Neuronal stem cell (in vitro differentiated cells): Measurements from ENCODE around the gene PARVA.

Experiments used
- DNase-seq: peaks from one replicate; pipeline ENCODE4 v3.0.0-alpha.2; 2013; ENCODE audit warnings: low spot score
- H2AFZ ChIP-seq: one replicate; pipeline ENCODE4 v1.6.1; 2013; ENCODE audit warnings: mild to moderate bottlenecking, low read length, inconsistent platforms
- H2AK5ac ChIP-seq: 2 replicates; pipeline ENCODE4 v1.6.1; 2013; ENCODE audit warnings: low read depth, mild to moderate bottlenecking, inconsistent platforms, low read length, moderate library complexity, mixed read lengths
- H2BK120ac ChIP-seq: 2 replicates; pipeline ENCODE4 v1.6.1; 2013; ENCODE audit warnings: low read depth, mild to moderate bottlenecking, inconsistent platforms, low read length, moderate library complexity, mixed read lengths
- H2BK12ac ChIP-seq: one replicate; pipeline ENCODE4 v1.6.1; 2013; ENCODE audit warnings: low read length, inconsistent platforms
- H2BK15ac ChIP-seq: 2 replicates; pipeline ENCODE4 v1.6.1; 2013; ENCODE audit warnings: mild to moderate bottlenecking, low read length, inconsistent platforms, mixed read lengths
- H2BK5ac ChIP-seq: one replicate; pipeline ENCODE4 v1.6.1; 2013; ENCODE audit warnings: inconsistent platforms, mild to moderate bottlenecking, low read length, moderate library complexity
- H3K14ac ChIP-seq: one replicate; pipeline ENCODE4 v1.6.1; 2013; ENCODE audit warnings: low read length, inconsistent platforms
- H3K18ac ChIP-seq: 2 replicates; pipeline ENCODE4 v1.6.1; 2013; ENCODE audit warnings: low read length, inconsistent platforms
- H3K23ac ChIP-seq: 2 replicates; pipeline ENCODE4 v1.6.1; 2013; ENCODE audit warnings: low read depth, mild to moderate bottlenecking, mixed read lengths, low read length, inconsistent platforms; ENCODE audit not compliant: poor library complexity
- H3K27ac ChIP-seq: replicated peaks from 3 replicates; pipeline ENCODE4 v1.5.1; 2013; ENCODE audit warnings: low read length, inconsistent platforms
- H3K27me3 ChIP-seq, 3 experiments: 2 replicates each; pipeline ENCODE4 v1.6.1; 2013; ENCODE audit warnings: low read length in 3 of 3, mild to moderate bottlenecking in 2 of 3, inconsistent platforms in 1 of 3, low read depth in 1 of 3, mixed read lengths in 1 of 3, moderate library complexity in 1 of 3; ENCODE audit not compliant: control insufficient read depth in 3 of 3, insufficient read depth in 3 of 3
- H3K36me3 ChIP-seq, 2 donors: replicated peaks in 1 of 2; 2 replicates each; pipeline ENCODE4 v1.6.1; 2013; ENCODE audit warnings: low read length in 2 of 2; ENCODE audit not compliant: control insufficient read depth in 2 of 2, insufficient read depth in 2 of 2
- H3K4ac ChIP-seq: 2 replicates; pipeline ENCODE4 v1.6.1; 2013; ENCODE audit warnings: inconsistent platforms, mild to moderate bottlenecking, low read length, moderate library complexity
- H3K4me1 ChIP-seq, 2 donors: 1 replicate in 1 of 2; 2 replicates in 1 of 2; pipeline ENCODE4 v1.6.1; 2013; ENCODE audit warnings: low read length in 2 of 2, low read depth in 1 of 2; ENCODE audit not compliant: control insufficient read depth in 2 of 2, insufficient read depth in 1 of 2
- H3K4me2 ChIP-seq: one replicate; pipeline ENCODE4 v1.6.1; 2013; ENCODE audit warnings: mild to moderate bottlenecking, low read length, inconsistent platforms; ENCODE audit not compliant: insufficient read depth, poor library complexity, severe bottlenecking
- H3K4me3 ChIP-seq, 2 donors: 2 replicates each; pipeline ENCODE4 v1.5.1; 2013; ENCODE audit warnings: low read length in 2 of 2, mild to moderate bottlenecking in 2 of 2, inconsistent platforms in 1 of 2, moderate library complexity in 1 of 2
- H3K79me1 ChIP-seq: one replicate; pipeline ENCODE4 v1.6.1; 2013; ENCODE audit warnings: low read depth, mild to moderate bottlenecking, inconsistent platforms, low read length, moderate library complexity
- H3K9ac ChIP-seq: one replicate; pipeline ENCODE4 v1.6.1; 2013; ENCODE audit warnings: mild to moderate bottlenecking, low read depth, low read length, inconsistent platforms; ENCODE audit not compliant: poor library complexity
- H3K9me3 ChIP-seq, 2 donors: replicated peaks in 1 of 2; 2 replicates each; pipeline versions ENCODE3 to v1.6.1; 2013; ENCODE audit warnings: low read length in 2 of 2, mild to moderate bottlenecking in 2 of 2, inconsistent platforms in 1 of 2, low read depth in 1 of 2, mixed read lengths in 1 of 2, moderate library complexity in 1 of 2; ENCODE audit not compliant: control insufficient read depth in 2 of 2, insufficient read depth in 1 of 2
- H4K8ac ChIP-seq: one replicate; pipeline ENCODE4 v1.6.1; 2013; ENCODE audit warnings: low read depth, mild to moderate bottlenecking, inconsistent platforms, low read length, moderate library complexity
- H4K91ac ChIP-seq: one replicate; pipeline ENCODE4 v1.6.1; 2013; ENCODE audit warnings: low read length, low read depth, mild to moderate bottlenecking, inconsistent platforms; ENCODE audit not compliant: poor library complexity
- WGBS, 2 donors: extraction: QIAGEN DNeasy Blood & Tissue Kit; methylation state at CpG; one replicate each; pipeline ENCODE4 v1.1.7; 2013; ENCODE audit warnings: missing lambda C conversion rate in 2 of 2, mixed read lengths in 1 of 2; ENCODE audit not compliant: insufficient read length in 2 of 2, insufficient replicate concordance in 1 of 2; ENCODE audit errors: extremely low coverage in 2 of 2; 5-methylcytosine and 5-hydroxymethylcytosine counted together

The PARVA gene

GRCh38 chr11:12331239-12331874 lies 46.0 kb upstream of the PARVA start:
- H3K4me3 ChIP-seq: no peak overlapping the region
- H2BK12ac ChIP-seq: no peak overlapping the region
- no peak overlapping the region for H3K18ac ChIP-seq
- no peaks in the 10 kb centered on the region for H3K27me3 ChIP-seq
- no peak overlapping the region for H3K4ac ChIP-seq
- no peaks in the 10 kb centered on the region for H3K9me3 ChIP-seq
- no peak overlapping the region for H2BK5ac ChIP-seq
- WGBS, 2 donors: no CpG with 5 or more reads among the region's 7 CpGs
- no peak overlapping the region for H3K23ac ChIP-seq
- H2AK5ac ChIP-seq: no peak overlapping the region
- no peak overlapping the region for H2BK120ac ChIP-seq
- H3K79me1 ChIP-seq: no peaks in the 10 kb centered on the region
- peak overlapping the region; percentile 40 for H2AFZ ChIP-seq
- no peak overlapping the region for H3K14ac ChIP-seq
- no peak overlapping the region for H3K4me2 ChIP-seq
- H3K36me3 ChIP-seq: no peaks in the 10 kb centered on the region
- peak; percentile 82 for DNase-seq
- no peak overlapping the region for H3K9ac ChIP-seq
- no peak overlapping the region for H4K8ac ChIP-seq
- no peak overlapping the region for H4K91ac ChIP-seq
- no peak overlapping the region for H3K27ac ChIP-seq
- peaks cover 0 to 4% of the 10 kb centered on the region in 2 donors for H3K4me1 ChIP-seq
- no peak overlapping the region for H2BK15ac ChIP-seq

GRCh38 chr11:12343526-12343925 lies 33.8 kb upstream of the PARVA start:
- H2AK5ac ChIP-seq: no peak overlapping the region
- WGBS, 2 donors: no CpG with 5 or more reads among the region's 6 CpGs
- no peak overlapping the region for H2BK12ac ChIP-seq
- H4K8ac ChIP-seq: no peak overlapping the region
- H3K9ac ChIP-seq: no peak overlapping the region
- H3K18ac ChIP-seq: no peak overlapping the region
- H3K79me1 ChIP-seq: no peaks in the 10 kb centered on the region
- H2BK120ac ChIP-seq: no peak overlapping the region
- no peaks in the 10 kb centered on the region for H3K27me3 ChIP-seq
- no peak for DNase-seq
- H2BK5ac ChIP-seq: no peak overlapping the region
- H4K91ac ChIP-seq: no peak overlapping the region
- H3K4ac ChIP-seq: no peak overlapping the region
- H3K23ac ChIP-seq: no peak overlapping the region
- no peaks in the 10 kb centered on the region for H3K36me3 ChIP-seq
- H3K9me3 ChIP-seq: no peaks in the 10 kb centered on the region
- H3K4me1 ChIP-seq: peaks cover 0 to 2% of the 10 kb centered on the region in 2 donors
- no peak overlapping the region for H2BK15ac ChIP-seq
- no peak overlapping the region for H3K4me3 ChIP-seq
- no peak overlapping the region for H3K4me2 ChIP-seq
- H3K27ac ChIP-seq: no peak overlapping the region
- no peak overlapping the region for H3K14ac ChIP-seq
- no peak overlapping the region for H2AFZ ChIP-seq

DNA sequence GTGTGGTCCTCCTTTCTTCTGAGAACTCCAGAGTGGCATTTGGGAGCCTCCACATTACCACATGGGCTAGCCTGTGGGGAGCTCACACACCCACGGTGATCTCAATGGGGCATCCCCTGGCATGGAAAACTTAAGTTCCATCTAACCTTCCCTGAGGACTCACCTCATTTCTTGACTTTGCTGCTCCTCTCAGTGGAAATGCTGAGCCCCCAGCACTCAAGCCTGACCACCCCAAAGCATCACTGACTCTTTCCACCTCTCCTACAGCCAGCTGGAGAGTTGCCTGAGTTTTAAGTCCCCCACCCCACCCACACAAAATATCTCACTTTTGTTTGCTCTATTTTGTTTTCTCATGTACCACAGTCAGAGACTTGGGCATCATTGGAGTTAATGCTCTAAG lies 23.8 kb upstream of the PARVA start:
- Histone ChIP-seq H3K23ac (no peak overlapping the region), H3K4ac (no peak overlapping the region), H3K4me3 (no peak overlapping the region), H2BK12ac (no peak overlapping the region), H3K9ac (no peak overlapping the region), H3K36me3 (no peaks in the 10 kb centered on the region), H3K27ac (no peak overlapping the region), H3K9me3 (no peaks in the 10 kb centered on the region), H3K14ac (no peak overlapping the region), H2AFZ (no peak overlapping the region), H2BK5ac (no peak overlapping the region), H3K18ac (no peak overlapping the region), H3K79me1 (no peaks in the 10 kb centered on the region), H3K4me1 (peaks cover 0 to 3% of the 10 kb centered on the region in 2 donors), H4K91ac (no peak overlapping the region), H3K4me2 (no peak overlapping the region), H2BK15ac (no peak overlapping the region), H4K8ac (no peak overlapping the region), H2AK5ac (no peak overlapping the region), H2BK120ac (no peak overlapping the region), H3K27me3 (peaks cover 0 to 3% (median 1%) of the 10 kb centered on the region in 3 experiments)
- no CpG with 5 or more reads among the region's 1 CpG for WGBS, 2 donors
- no peak for DNase-seq

DNA sequence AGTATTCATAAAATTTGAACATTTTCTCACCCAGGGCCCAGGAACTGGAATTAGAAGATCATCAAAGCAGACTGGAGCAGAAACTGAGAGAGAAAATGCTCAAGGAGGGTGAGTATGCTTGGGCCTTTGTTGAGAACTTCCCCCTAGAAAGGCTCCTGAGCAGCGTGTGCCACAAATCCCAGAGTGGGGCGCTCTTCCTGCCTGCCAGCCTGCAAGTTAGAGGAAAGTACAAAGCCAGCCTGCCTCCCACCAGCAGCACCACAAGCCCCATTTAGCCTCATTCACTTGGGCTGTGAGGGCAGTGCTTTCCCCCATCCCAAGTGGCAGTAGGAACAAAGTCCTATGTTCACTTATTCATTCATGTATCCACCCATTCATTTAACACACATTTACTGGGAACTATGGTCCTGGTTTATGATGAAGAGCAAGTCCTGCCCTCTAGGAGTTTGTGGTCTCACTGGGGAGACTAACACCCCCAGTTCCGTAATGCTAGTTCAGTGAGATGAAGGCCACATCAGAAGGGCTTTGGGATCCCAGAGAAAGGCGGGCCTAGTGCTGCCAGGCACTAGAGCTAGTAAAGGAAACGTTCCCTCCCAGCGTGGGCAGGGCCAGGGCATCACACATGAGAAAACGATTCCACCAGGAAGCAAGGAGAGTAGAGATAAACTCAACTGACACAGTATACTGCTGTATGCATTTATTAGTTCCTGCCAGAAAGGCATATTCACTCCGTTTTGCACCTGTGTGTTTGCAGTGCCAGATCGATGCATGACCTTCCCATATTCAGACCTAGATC lies 22.4 kb upstream of the PARVA start:
- H3K4ac ChIP-seq: no peak overlapping the region
- no CpG with 5 or more reads among the region's 9 CpGs for WGBS, 2 donors
- H3K14ac ChIP-seq: no peak overlapping the region

More for the DNA sequence above, 22.4 kb upstream of the PARVA start:
- H2BK15ac ChIP-seq: no peak overlapping the region
- H2AFZ ChIP-seq: no peak overlapping the region
- H3K4me3 ChIP-seq: no peak overlapping the region
- H3K23ac ChIP-seq: no peak overlapping the region
- no peaks in the 10 kb centered on the region for H3K36me3 ChIP-seq
- no peak for DNase-seq
- no peaks in the 10 kb centered on the region for H3K9me3 ChIP-seq
- H3K4me1 ChIP-seq: peaks cover 4 to 5% of the 10 kb centered on the region in 2 donors
- no peaks in the 10 kb centered on the region for H3K79me1 ChIP-seq
- H2BK120ac ChIP-seq: no peak overlapping the region
- peaks cover 0 to 3% (median 1%) of the 10 kb centered on the region in 3 experiments for H3K27me3 ChIP-seq
- no peak overlapping the region for H3K4me2 ChIP-seq
- no peak overlapping the region for H3K27ac ChIP-seq
- no peak overlapping the region for H3K18ac ChIP-seq
- no peak overlapping the region for H3K9ac ChIP-seq
- no peak overlapping the region for H4K91ac ChIP-seq
- no peak overlapping the region for H2BK12ac ChIP-seq
- no peak overlapping the region for H2BK5ac ChIP-seq
- no peak overlapping the region for H2AK5ac ChIP-seq
- no peak overlapping the region for H4K8ac ChIP-seq
